Calu3 (cell line): ENCODE measurements around the gene MRTFA. TPM values are rescaled to one million over a fixed set of nuclear protein-coding genes. Genes with fewer than 3 reads are reported as not detected.

Source experiments
- BruUV-seq: library from RNA; stranded (reverse); fragments of 400-500 nt; replicated peaks from 2 replicates; lab custom pipeline; 2021; lab: Mats Ljungman, UMichigan
- CTCF ChIA-PET: fragments of 300-600 bp; sonication (Branson Sonifier 250); formaldehyde crosslinking; loops from one replicate; lab custom pipeline; 2022; ENCODE audit warnings: antibody characterized with exemption; lab: Charles Lee
- DNase-seq: peaks from one replicate; pipeline ENCODE4 v3.0.0; 2022
- H3K27ac Mint-ChIP-seq: one replicate; pipeline ENCODE4 v1.8.0; 2022; ENCODE audit warnings: mixed read lengths; ENCODE audit not compliant: unreplicated experiment
- H3K27me3 Mint-ChIP-seq: one replicate; pipeline ENCODE4 v1.8.0; 2022; ENCODE audit warnings: mixed read lengths; ENCODE audit not compliant: unreplicated experiment
- H3K36me3 Mint-ChIP-seq: one replicate; pipeline ENCODE4 v1.8.0; 2022; ENCODE audit warnings: mild to moderate bottlenecking, moderate library complexity, mixed read lengths; ENCODE audit not compliant: insufficient read depth, unreplicated experiment
- H3K4me1 Mint-ChIP-seq: one replicate; pipeline ENCODE4 v1.8.0; 2022; ENCODE audit warnings: mild to moderate bottlenecking, low read depth, mixed read lengths; ENCODE audit not compliant: unreplicated experiment
- H3K4me3 Mint-ChIP-seq: one replicate; pipeline ENCODE4 v1.8.0; 2022; ENCODE audit warnings: mild to moderate bottlenecking, low read depth, moderate library complexity, mixed read lengths; ENCODE audit not compliant: unreplicated experiment
- H3K9me3 Mint-ChIP-seq: one replicate; pipeline ENCODE4 v1.8.0; 2022; ENCODE audit warnings: low read depth, mixed read lengths; ENCODE audit not compliant: unreplicated experiment
- intact Hi-C: fragments of 100-400 bp; cut with micrococcal nuclease; formaldehyde crosslinking; loops from one replicate; pipeline ENCODE4 v1.10.0; 2022; ENCODE audit not compliant: unreplicated experiment
- total RNA-seq: library from RNA; stranded (reverse); gene quantifications from 2 replicates; pipeline ENCODE4 v1.2.3, GENCODE V29; 2022
- TF ChIP-seq, protein P1 (sequence below): fragments of 200-600 bp; IDR thresholded peaks from one replicate; pipeline ENCODE4 v1.8.0; 2022; ENCODE audit warnings: antibody characterized with exemption; ENCODE audit not compliant: unreplicated experiment

The MRTFA gene
- total RNA-seq, 1 experiment from 2014 or later, result 54.1 TPM

DNA sequence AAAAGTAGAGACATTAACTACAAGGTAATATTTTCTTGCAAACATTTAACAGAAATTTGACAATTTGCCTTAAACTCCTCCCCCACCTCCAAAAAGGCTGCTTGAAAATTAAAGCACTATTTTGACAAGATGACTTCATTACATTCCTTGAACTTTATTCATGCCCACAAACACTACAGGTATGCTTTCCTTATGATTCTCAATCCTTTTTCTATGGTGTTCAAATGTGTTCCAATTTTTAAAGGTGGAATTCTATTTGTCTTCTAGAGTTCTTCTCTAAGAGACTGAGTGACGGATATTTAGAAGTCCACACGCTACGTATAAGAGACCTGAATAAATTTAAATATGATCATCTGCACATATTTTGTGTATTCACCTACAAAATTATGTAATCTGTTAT, 69.4 kb downstream of the MRTFA start:
- no peaks in the 10 kb centered on the region for H3K9me3 Mint-ChIP-seq
- peaks cover 21% of the 10 kb centered on the region for H3K4me1 Mint-ChIP-seq
- peak overlapping the region; percentile 30 for H3K27ac Mint-ChIP-seq
- BruUV-seq, result no TSS peak
- CTCF ChIA-PET, result no interaction called here
- DNase-seq, result no peak
- no peaks in the 10 kb centered on the region for H3K27me3 Mint-ChIP-seq
- TF ChIP-seq, protein P1, sequence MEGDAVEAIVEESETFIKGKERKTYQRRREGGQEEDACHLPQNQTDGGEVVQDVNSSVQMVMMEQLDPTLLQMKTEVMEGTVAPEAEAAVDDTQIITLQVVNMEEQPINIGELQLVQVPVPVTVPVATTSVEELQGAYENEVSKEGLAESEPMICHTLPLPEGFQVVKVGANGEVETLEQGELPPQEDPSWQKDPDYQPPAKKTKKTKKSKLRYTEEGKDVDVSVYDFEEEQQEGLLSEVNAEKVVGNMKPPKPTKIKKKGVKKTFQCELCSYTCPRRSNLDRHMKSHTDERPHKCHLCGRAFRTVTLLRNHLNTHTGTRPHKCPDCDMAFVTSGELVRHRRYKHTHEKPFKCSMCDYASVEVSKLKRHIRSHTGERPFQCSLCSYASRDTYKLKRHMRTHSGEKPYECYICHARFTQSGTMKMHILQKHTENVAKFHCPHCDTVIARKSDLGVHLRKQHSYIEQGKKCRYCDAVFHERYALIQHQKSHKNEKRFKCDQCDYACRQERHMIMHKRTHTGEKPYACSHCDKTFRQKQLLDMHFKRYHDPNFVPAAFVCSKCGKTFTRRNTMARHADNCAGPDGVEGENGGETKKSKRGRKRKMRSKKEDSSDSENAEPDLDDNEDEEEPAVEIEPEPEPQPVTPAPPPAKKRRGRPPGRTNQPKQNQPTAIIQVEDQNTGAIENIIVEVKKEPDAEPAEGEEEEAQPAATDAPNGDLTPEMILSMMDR, result no peak
- no peaks in the 10 kb centered on the region for H3K36me3 Mint-ChIP-seq
- H3K4me3 Mint-ChIP-seq, result no peak overlapping the region
- intact Hi-C loops, result no loop called here

DNA sequence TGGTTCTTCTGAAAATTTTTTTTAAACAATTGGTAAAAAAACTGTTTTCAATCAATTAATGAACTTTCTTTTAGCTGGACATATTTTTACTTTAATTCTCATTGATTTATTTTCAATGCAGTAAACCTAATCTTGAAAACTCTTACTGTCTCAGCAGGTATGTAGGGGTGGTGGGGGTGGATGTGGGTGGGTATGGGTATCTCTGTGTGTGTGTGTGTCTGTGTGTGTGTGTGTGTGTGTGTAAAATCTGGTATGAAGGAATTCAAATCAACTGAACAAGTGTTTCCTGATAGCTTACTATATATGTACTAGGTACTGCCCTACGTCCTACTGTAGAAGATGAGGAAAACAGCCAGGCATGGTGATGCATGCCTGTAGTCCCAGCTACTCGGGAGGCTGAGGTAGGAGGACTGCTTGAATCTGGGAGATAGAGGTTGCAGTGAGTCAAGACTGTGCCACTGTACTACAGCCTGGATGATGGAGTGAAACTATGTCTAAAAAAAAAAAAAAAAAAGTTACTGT, 75.5 kb downstream of the MRTFA start:
- BruUV-seq, result no TSS peak
- intact Hi-C loops, result no loop called here
- Mint-ChIP-seq H3K27ac (no peak overlapping the region), H3K27me3 (no peaks in the 10 kb centered on the region), H3K9me3 (no peaks in the 10 kb centered on the region), H3K36me3 (no peaks in the 10 kb centered on the region), H3K4me1 (no peaks in the 10 kb centered on the region), H3K4me3 (no peak overlapping the region)
- TF ChIP-seq, protein P1, result no peak
- CTCF ChIA-PET, result no interaction called here
- DNase-seq, result no peak

DNA sequence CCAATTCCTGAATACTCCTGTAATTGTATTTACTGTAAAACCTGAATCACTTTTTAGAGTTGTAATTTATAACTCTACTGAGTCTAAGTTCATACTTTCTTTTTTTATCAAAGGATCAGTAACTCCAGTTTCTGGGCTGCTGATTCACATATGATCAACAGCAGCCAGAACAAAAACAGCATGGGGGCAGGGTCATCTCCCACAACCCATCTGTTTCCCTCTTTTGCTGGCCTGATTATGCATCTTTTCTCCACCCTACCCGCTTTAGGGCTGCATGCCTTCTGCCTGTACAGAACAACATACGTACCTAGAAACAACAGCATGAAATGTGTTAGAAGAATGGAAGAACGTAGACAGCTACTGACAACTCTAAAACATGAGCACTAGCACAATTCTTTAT, 76.0 kb downstream of the MRTFA start:
- no TSS peak for BruUV-seq
- TF ChIP-seq, protein P1, result no peak
- no peak overlapping the region for H3K27ac Mint-ChIP-seq
- H3K9me3 Mint-ChIP-seq, result no peaks in the 10 kb centered on the region
- intact Hi-C loops, result no loop called here
- DNase-seq, result no peak
- H3K4me3 Mint-ChIP-seq, result no peak overlapping the region
- H3K36me3 Mint-ChIP-seq, result no peaks in the 10 kb centered on the region
- no peaks in the 10 kb centered on the region for H3K4me1 Mint-ChIP-seq
- no peaks in the 10 kb centered on the region for H3K27me3 Mint-ChIP-seq
- CTCF ChIA-PET, result no interaction called here

DNA sequence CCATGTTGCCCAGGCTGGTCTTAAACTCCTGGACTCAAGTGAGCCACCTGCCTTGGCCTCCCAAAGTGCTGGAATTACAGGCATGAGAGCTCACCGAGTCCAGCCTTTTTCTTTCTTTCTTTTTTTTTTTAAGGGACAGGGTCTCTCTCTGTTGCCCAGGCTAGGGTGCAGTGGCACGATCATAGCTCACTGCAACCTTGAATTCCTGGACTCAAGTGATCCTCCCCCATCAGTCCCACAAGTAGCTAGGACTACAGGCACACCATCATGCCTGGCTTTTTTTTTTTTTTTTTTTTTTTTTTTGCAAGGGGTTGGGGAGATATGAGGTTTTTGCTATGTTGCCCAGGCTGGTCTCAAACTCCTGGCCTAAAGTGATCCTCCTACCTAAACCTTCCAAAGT, 78.5 kb downstream of the MRTFA start:
- TF ChIP-seq, protein P1, result no peak
- no peaks in the 10 kb centered on the region for H3K36me3 Mint-ChIP-seq
- no peak for DNase-seq
- BruUV-seq, result no TSS peak
- H3K9me3 Mint-ChIP-seq, result no peaks in the 10 kb centered on the region
- CTCF ChIA-PET, result interaction anchor here (0.8 kb wide), 1 partner anchor 26 kb away, joined by 3 read pairs; no protein-coding TSS in a partner anchor
- no peak overlapping the region for H3K27ac Mint-ChIP-seq
- no peaks in the 10 kb centered on the region for H3K27me3 Mint-ChIP-seq
- H3K4me3 Mint-ChIP-seq, result no peak overlapping the region
- intact Hi-C loops, result loop anchor here (10.0 kb wide), 1 partner anchor 47 kb away; no protein-coding TSS in a partner anchor
- no peaks in the 10 kb centered on the region for H3K4me1 Mint-ChIP-seq
